Parathyroid adenoma (tissue), 2 donors: ENCODE data around the gene MOB3B.
"Not testable (repeated sequence)": the region's sequence is repeated elsewhere in the genome, so short reads cannot be mapped to it uniquely, and the experiment has no call there.

ENCODE experiments used
- H2AFZ ChIP-seq: fragments of 300-600 bp; sonication (generic); one replicate; pipeline ENCODE4 v1.7.0; 2017; ENCODE audit warnings: antibody characterized with exemption, mild to moderate bottlenecking
- H3K27ac ChIP-seq: fragments of 300-600 bp; sonication (generic); one replicate; pipeline ENCODE4 v1.7.0; 2017
- H3K27me3 ChIP-seq: fragments of 300-600 bp; sonication (generic); one replicate; pipeline ENCODE4 v1.7.0; 2017; ENCODE audit warnings: low read length; ENCODE audit not compliant: control insufficient read depth, insufficient read depth
- H3K36me3 ChIP-seq: fragments of 300-600 bp; sonication (generic); one replicate; pipeline ENCODE4 v1.7.0; 2017; ENCODE audit warnings: low read length; ENCODE audit not compliant: control insufficient read depth, insufficient read depth
- H3K4me1 ChIP-seq: fragments of 300-600 bp; sonication (generic); one replicate; pipeline ENCODE4 v1.7.0; 2017; ENCODE audit warnings: control low read depth
- H3K4me2 ChIP-seq: fragments of 300-600 bp; sonication (generic); one replicate; pipeline ENCODE4 v1.7.0; 2017; ENCODE audit warnings: low read length
- H3K4me3 ChIP-seq: fragments of 300-600 bp; sonication (generic); one replicate; pipeline ENCODE4 v1.7.0; 2017; ENCODE audit warnings: low read depth, low read length
- H3K79me2 ChIP-seq: fragments of 300-600 bp; sonication (generic); one replicate; pipeline ENCODE4 v1.7.0; 2017; ENCODE audit warnings: control low read depth
- H3K9ac ChIP-seq: fragments of 300-600 bp; sonication (generic); one replicate; pipeline ENCODE4 v1.7.0; 2017; ENCODE audit warnings: mild to moderate bottlenecking
- H3K9me3 ChIP-seq: fragments of 300-600 bp; sonication (generic); one replicate; pipeline ENCODE4 v1.7.0; 2017; ENCODE audit warnings: low read length; ENCODE audit not compliant: control insufficient read depth
- CTCF ChIP-seq: fragments of 300-600 bp; sonication (generic); IDR thresholded peaks from one replicate; pipeline ENCODE4 v1.7.0; 2017; ENCODE audit warnings: antibody characterized with exemption, mild to moderate bottlenecking
- donor health status: primary hyperparathyroidism.

The MOB3B gene

GRCh38 chr9:27453860-27454553, 75.6 kb downstream of the MOB3B start:
- Histone ChIP-seq H3K4me3 (no peak overlapping the region), H3K4me1 (no peaks in the 10 kb centered on the region), H3K9me3 (no peaks in the 10 kb centered on the region), H3K9ac (no peak overlapping the region), H3K27ac (no peak overlapping the region), H3K4me2 (no peak overlapping the region), H2AFZ (no peak overlapping the region), H3K79me2 (no peaks in the 10 kb centered on the region), H3K36me3 (no peaks in the 10 kb centered on the region), H3K27me3 (no peaks in the 10 kb centered on the region)
- no peak for TF ChIP-seq CTCF

GRCh38 chr9:27451207-27451797, 78.3 kb downstream of the MOB3B start:
- H3K9ac ChIP-seq, result no peak overlapping the region
- H3K79me2 ChIP-seq, result no peaks in the 10 kb centered on the region
- H3K9me3 ChIP-seq, result no peaks in the 10 kb centered on the region
- H3K36me3 ChIP-seq, result no peaks in the 10 kb centered on the region
- no peak overlapping the region for H3K4me2 ChIP-seq
- no peak overlapping the region for H3K4me3 ChIP-seq
- H2AFZ ChIP-seq, result no peak overlapping the region
- TF ChIP-seq CTCF, result no peak
- H3K27ac ChIP-seq, result no peak overlapping the region
- H3K4me1 ChIP-seq, result no peaks in the 10 kb centered on the region
- H3K27me3 ChIP-seq, result no peaks in the 10 kb centered on the region

GRCh38 chr9:27450752-27451151, 78.9 kb downstream of the MOB3B start:
- no peak for TF ChIP-seq CTCF

GRCh38 chr9:27448356-27448755, 81.3 kb downstream of the MOB3B start:
- H3K9ac ChIP-seq, H3K27me3 ChIP-seq, H2AFZ ChIP-seq, H3K4me2 ChIP-seq, H3K79me2 ChIP-seq, H3K4me1 ChIP-seq, H3K27ac ChIP-seq, H3K9me3 ChIP-seq, H3K4me3 ChIP-seq, H3K36me3 ChIP-seq: not testable (repeated sequence)

More at GRCh38 chr9:27450752-27451151, 78.9 kb downstream of the MOB3B start:
- Histone ChIP-seq H3K9ac (no peak overlapping the region), H3K27me3 (no peaks in the 10 kb centered on the region), H2AFZ (no peak overlapping the region), H3K79me2 (no peaks in the 10 kb centered on the region), H3K4me2 (no peak overlapping the region), H3K4me3 (no peak overlapping the region), H3K9me3 (no peaks in the 10 kb centered on the region), H3K27ac (no peak overlapping the region), H3K4me1 (no peaks in the 10 kb centered on the region), H3K36me3 (no peaks in the 10 kb centered on the region)

- H2AFZ ChIP-seq, result no peak overlapping the region
- no peaks in the 10 kb centered on the region for H3K4me1 ChIP-seq
- H3K27me3 ChIP-seq, result no peaks in the 10 kb centered on the region
- no peak for TF ChIP-seq CTCF
- no peak overlapping the region for H3K27ac ChIP-seq
- H3K79me2 ChIP-seq, result no peaks in the 10 kb centered on the region
- no peaks in the 10 kb centered on the region for H3K36me3 ChIP-seq
- no peak overlapping the region for H3K9ac ChIP-seq
- no peaks in the 10 kb centered on the region for H3K9me3 ChIP-seq
- no peak overlapping the region for H3K4me3 ChIP-seq
- no peak overlapping the region for H3K4me2 ChIP-seq
Measured at GRCh38 chr9:27447031-27447683, 82.5 kb downstream of the MOB3B start.
